Fibroblast of lung (primary cell): ENCODE measurements around the gene SERTAD2.

ENCODE experiments used
- CTCF ChIP-seq, 2 donors: IDR thresholded peaks in 1 of 2; conservative IDR thresholded peaks in 1 of 2; 1 replicate in 1 of 2; 2 replicates in 1 of 2; pipeline ENCODE4 v1.5.1; 2011 to 2012; ENCODE audit warnings: low read length in 2 of 2, control low read depth in 1 of 2, inconsistent platforms in 1 of 2, low read depth in 1 of 2, mild to moderate bottlenecking in 1 of 2
- EZH2 ChIP-seq: IDR thresholded peaks from 2 replicates; pipeline ENCODE4 v1.5.1; 2012; ENCODE audit warnings: low read length, control low read depth, mild to moderate bottlenecking; ENCODE audit errors: missing control alignments

GRCh38 chr2:64613276-64613675, 40.4 kb downstream of the SERTAD2 start:
- TF ChIP-seq EZH2 (no peak), CTCF (conservative IDR thresholded peaks at IDR 0.05 in 1 of 2, IDR thresholded peaks at IDR 0.05 in 1 of 2; ENCODE audit: low read depth in 1 of 2, low read length in 2 of 2) (no peak)
